Stimulated activated CD4-positive, alpha-beta T cell treated with anti-CD3 and anti-CD28 coated beads, Interleukin-1b, Interleukin-23, amount 100 ng/mL, for 1 hour (primary cell): ENCODE measurements around the gene PGR.

Experiments used
- DNase-seq, 2 donors: peaks; one replicate each; pipeline ENCODE4 v3.0.0-alpha.2; 2020; ENCODE audit warnings: low read depth in 2 of 2

Gene PGR

GRCh38 chr11:101129203-101129943, at the start of gene PGR:
Gene PGR (minus strand): TSS chr11:101129813. CDS start chr11:101129070, 743 bp downstream.
- DNase-seq: no peak

- no peak for DNase-seq
These were observed 46.8 kb upstream of the PGR start for GRCh38 chr11:101176381-101176780.

GRCh38 chr11:101169944-101170343, 40.3 kb upstream of the PGR start:
- DNase-seq: no peak

GRCh38 chr11:101166038-101166437, 36.4 kb upstream of the PGR start:
- no peak for DNase-seq

GRCh38 chr11:101158119-101158518, 28.5 kb upstream of the PGR start:
- no peak for DNase-seq

- DNase-seq: no peak
These were observed 8.8 kb upstream of the PGR start for GRCh38 chr11:101138245-101138930.

GRCh38 chr11:101133190-101133589, 3.6 kb upstream of the PGR start:
- DNase-seq: no peak

- DNase-seq: no peak
These were observed 926 bp downstream of the PGR start for GRCh38 chr11:101128571-101129202.

- DNase-seq: no peak
These were observed 1.7 kb downstream of the PGR start for GRCh38 chr11:101127699-101128570.

- no peak for DNase-seq
These were observed 2.4 kb downstream of the PGR start for GRCh38 chr11:101127197-101127698.

GRCh38 chr11:101126551-101127196, 2.9 kb downstream of the PGR start:
- no peak for DNase-seq

GRCh38 chr11:101115671-101116160, 13.9 kb downstream of the PGR start:
- no peak for DNase-seq

- no peak for DNase-seq
These were observed 16.1 kb downstream of the PGR start for GRCh38 chr11:101113540-101113939.

GRCh38 chr11:101104716-101105115, 24.9 kb downstream of the PGR start:
- no peak for DNase-seq

- DNase-seq: no peak
These were observed 26.2 kb downstream of the PGR start for GRCh38 chr11:101103433-101103832.

GRCh38 chr11:101100601-101101000, 29.0 kb downstream of the PGR start:
- DNase-seq: no peak

- DNase-seq: no peak
These were observed 33.4 kb downstream of the PGR start for GRCh38 chr11:101096036-101096704.

- no peak for DNase-seq
These were observed 37.8 kb downstream of the PGR start for GRCh38 chr11:101091781-101092180.

- DNase-seq: no peak
These were observed 38.8 kb downstream of the PGR start for GRCh38 chr11:101090679-101091270.

- DNase-seq: no peak
These were observed 46.3 kb downstream of the PGR start for GRCh38 chr11:101083335-101083734.
